GM18870 (cell line): ENCODE measurements around the gene TFDP2.
"Not testable (repeated sequence)": the region's sequence is repeated elsewhere in the genome, so short reads cannot be mapped to it uniquely, and the experiment has no call there.

ENCODE experiments used
- ATAC-seq: cut with Tn5 transposase; IDR thresholded peaks from one replicate; pipeline ENCODE4 v1.9.1; 2021; ENCODE audit warnings: moderate library complexity; ENCODE audit not compliant: unreplicated experiment

Gene TFDP2

GRCh38 chr3:142027300-142027699 is 122.0 kb downstream of the TFDP2 start:
- no peak for ATAC-seq

GRCh38 chr3:142026333-142026732 is 123.0 kb downstream of the TFDP2 start:
- no peak for ATAC-seq

GRCh38 chr3:142022381-142022780 is 127.0 kb downstream of the TFDP2 start:
- ATAC-seq, result peak; percentile 78

GRCh38 chr3:142021127-142021526 is 128.2 kb downstream of the TFDP2 start:
- no peak for ATAC-seq

GRCh38 chr3:142019794-142020320 is 129.5 kb downstream of the TFDP2 start:
- ATAC-seq, result peak; percentile 75

- no peak for ATAC-seq
Measured at GRCh38 chr3:142013993-142014392, 135.4 kb downstream of the TFDP2 start.

GRCh38 chr3:142013326-142013980 is 135.9 kb downstream of the TFDP2 start:
- no peak for ATAC-seq

GRCh38 chr3:142009029-142009428 is 140.3 kb downstream of the TFDP2 start:
- no peak for ATAC-seq

GRCh38 chr3:142007710-142008399 is 141.5 kb downstream of the TFDP2 start:
- no peak for ATAC-seq

GRCh38 chr3:142004957-142005356 is 144.4 kb downstream of the TFDP2 start:
- not testable (repeated sequence) for ATAC-seq

- no peak for ATAC-seq
Measured at GRCh38 chr3:142004025-142004424, 145.3 kb downstream of the TFDP2 start.

GRCh38 chr3:142003291-142003690 is 146.1 kb downstream of the TFDP2 start:
- no peak for ATAC-seq

- ATAC-seq, result no peak
Measured at GRCh38 chr3:142000325-142000870, 148.9 kb downstream of the TFDP2 start.

GRCh38 chr3:141998669-141999290 is 150.6 kb downstream of the TFDP2 start:
- ATAC-seq, result no peak

GRCh38 chr3:141996437-141996836 is 152.9 kb downstream of the TFDP2 start:
- peak; percentile 54 for ATAC-seq

- no peak for ATAC-seq
Measured at GRCh38 chr3:141994856-141995255, 154.5 kb downstream of the TFDP2 start.

- no peak for ATAC-seq
Measured at GRCh38 chr3:141992512-141992911, 156.8 kb downstream of the TFDP2 start.

GRCh38 chr3:141986548-141987107 is 162.7 kb downstream of the TFDP2 start:
- ATAC-seq, result no peak

- ATAC-seq, result no peak
Measured at GRCh38 chr3:141981084-141981483, 168.3 kb downstream of the TFDP2 start.

GRCh38 chr3:141979050-141979671 is 170.2 kb downstream of the TFDP2 start:
- ATAC-seq, result no peak

- ATAC-seq, result not testable (repeated sequence)
Measured at GRCh38 chr3:141974777-141975176, 174.6 kb downstream of the TFDP2 start.
